ENCODE measurements around the gene ERBB4.

GRCh38 chr2:212028798-212029394, 509.7 kb downstream of the ERBB4 start:
- TF ChIP-seq CTCF (IDR thresholded peaks at IDR 0.05): no peak
- TF ChIP-seq POLR2A (IDR thresholded peaks at IDR 0.05): no peak
